HT1080 (cell line): ENCODE results near the gene RAB3C. TPM values are rescaled to one million over a fixed set of nuclear protein-coding genes. Genes with fewer than 3 reads are reported as not detected.
"Not testable (repeated sequence)": the region's sequence is repeated elsewhere in the genome, so short reads cannot be mapped to it uniquely, and the experiment has no call there.

Experiments used
- DNase-seq: peaks from one replicate; pipeline ENCODE4 v3.0.0-alpha.2; 2015; ENCODE audit warnings: low read depth
- total RNA-seq: library from RNA; depleted of rRNA; stranded (reverse); fragments of >200 nt; shearing (Covaris generic); gene quantifications from 2 replicates; pipeline ENCODE4 v1.2.3, GENCODE V29; 2014

Gene RAB3C
- total RNA-seq, 1 experiment from 2014 or later = not detected

- DNase-seq = no peak
Measured at GRCh38 chr5:58674070-58674469, 91.2 kb downstream of the RAB3C start.

DNA sequence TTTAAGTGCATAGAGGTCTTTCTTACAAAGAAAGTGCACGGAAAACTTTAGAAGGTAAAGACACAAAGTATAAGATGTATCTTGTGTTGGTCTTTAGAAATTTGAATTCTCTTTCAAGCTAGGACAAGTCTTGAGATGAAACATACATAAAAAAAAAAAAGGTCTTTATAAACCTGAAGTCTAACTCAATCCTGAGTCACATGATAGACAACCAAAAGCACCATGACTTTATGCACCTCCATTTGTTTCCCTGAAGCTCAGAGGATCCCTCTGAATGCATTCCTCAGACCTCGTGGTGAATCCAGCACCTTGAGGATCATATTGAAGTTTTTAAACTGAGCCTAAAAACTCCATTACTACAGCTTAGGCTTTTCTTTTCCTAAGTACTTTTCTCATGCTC, 91.8 kb downstream of the RAB3C start:
- no peak for DNase-seq

DNA sequence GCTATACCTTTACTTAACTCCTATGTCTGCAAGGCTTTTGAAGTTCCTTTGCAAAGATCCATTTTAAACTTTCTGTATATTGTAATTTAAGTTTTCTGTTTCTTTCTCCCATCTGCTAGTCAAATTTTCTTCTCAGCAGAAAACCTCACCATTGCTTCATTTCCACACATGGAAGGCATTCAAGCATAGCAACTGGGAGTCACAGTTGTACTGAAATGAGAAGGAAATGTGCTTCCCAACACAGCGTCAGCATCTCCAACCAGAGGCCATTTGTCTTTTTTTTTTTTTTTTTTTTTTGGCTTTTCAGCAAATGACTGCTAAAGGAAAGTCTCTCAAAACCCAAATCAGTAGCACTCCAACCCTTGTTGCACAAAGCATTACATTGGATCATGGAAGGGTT, 92.5 kb downstream of the RAB3C start:
- no peak for DNase-seq

DNA sequence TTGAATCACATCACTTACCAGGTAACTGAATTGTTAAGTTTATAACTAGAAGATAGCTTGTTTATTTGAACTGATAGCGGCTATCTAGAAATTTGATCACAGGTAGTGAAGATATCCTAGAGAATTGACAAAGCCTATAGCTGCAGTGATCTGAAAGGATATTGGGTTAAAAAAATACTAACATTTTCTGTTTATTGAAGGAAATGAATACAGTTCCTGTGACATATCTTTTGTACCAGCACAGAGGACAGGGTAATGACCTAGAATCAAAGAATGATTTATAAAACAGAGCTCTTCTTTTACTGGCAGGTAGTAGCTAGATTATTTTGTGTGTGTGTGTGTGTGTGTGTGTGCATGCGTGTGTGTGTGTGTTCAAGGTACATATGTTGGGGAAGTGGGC, 94.8 kb downstream of the RAB3C start:
- DNase-seq = no peak

- DNase-seq = peak; percentile 8
Measured at GRCh38 chr5:58680503-58680902, 97.6 kb downstream of the RAB3C start.

DNA sequence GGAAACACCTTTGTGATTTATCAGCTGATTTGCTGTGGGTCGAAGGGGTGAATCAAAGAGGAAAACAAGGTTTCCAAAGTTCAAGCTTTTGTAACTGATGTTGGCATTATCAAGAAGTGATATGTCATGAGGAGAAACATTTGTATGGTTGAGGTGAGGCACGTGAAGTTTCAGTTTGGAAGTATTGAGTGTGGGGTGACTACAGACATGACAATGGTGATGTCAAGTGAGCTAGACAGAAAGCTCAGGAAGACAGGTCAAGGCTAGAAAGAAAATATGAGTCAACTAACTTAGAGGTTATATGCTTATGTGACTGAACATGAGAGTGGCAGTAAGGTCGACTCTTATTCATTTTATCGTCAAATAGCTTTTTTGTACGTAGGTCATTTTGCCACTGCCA, 99.1 kb downstream of the RAB3C start:
- DNase-seq = no peak

DNA sequence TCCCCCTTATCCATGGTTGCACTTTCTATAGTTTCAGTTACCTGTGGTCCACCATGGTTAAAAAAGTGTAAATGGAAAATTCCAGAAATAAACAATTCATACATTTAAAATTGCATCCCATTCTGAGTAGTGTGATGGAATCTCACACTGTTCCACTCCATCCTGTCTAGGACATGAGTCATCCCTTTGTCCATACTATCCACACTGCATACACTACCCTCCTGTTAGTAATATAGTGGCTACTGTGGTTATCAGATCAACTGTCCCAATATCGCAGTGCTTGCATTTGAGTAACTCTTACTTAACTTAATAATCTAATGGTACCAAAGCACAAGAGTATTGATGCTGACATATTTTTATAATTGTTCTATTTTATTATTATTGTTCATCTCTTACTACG, 100.7 kb downstream of the RAB3C start:
- peak; percentile 50 for DNase-seq

DNA sequence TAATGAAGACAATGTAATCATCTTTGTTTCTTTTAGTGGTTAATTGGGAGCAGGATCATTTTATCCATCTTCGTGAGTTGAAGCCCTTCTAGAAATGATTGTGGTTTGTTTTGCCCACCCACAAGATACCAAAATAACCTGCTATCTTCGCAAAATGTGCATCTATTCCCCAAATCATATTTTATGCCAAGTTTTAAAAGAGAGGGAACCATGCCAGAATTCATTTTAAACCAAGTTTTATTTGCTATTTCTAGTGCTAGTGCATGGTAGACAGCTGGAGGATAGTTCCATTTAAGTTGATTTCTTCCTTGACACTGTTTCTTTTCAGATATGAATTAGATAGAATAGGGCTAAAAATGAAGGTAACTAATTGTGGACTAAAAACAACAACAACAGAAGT, 104.2 kb downstream of the RAB3C start:
- DNase-seq = no peak

- DNase-seq = no peak
Measured at GRCh38 chr5:58687595-58687994, 104.7 kb downstream of the RAB3C start.

DNA sequence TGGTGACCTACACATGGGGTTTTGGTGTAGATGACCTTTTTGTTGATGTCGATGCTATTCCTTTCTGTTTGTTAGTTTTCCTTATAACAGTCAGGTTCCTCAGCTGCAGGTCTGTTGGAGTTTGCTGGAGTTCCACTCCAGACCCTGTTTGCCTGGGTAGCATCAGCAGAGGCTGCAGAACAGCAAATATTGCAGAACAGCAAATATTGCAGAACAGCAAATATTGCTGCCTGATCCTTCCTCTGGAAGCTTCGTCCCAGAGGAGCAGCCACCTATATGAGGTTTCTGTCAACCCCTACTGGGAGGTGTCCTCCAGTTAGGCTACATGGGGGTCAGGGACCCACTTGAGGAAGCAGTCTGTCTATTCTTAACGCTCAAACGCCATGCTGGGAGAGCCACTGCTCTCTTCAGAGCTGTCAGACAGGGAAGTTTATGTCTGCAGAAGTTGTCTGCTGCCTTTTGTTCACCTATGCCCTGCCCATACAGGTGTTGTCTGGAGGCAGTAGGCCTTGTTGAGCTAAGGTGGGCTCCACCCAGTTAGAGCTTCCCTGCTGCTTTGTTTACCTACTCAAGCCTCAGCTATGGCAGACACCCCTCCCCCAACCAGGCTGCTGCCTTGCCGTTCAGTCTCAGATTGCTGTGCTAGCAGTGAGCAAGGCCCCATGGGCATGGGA, 116.3 kb downstream of the RAB3C start:
- not testable (repeated sequence) for DNase-seq

DNA sequence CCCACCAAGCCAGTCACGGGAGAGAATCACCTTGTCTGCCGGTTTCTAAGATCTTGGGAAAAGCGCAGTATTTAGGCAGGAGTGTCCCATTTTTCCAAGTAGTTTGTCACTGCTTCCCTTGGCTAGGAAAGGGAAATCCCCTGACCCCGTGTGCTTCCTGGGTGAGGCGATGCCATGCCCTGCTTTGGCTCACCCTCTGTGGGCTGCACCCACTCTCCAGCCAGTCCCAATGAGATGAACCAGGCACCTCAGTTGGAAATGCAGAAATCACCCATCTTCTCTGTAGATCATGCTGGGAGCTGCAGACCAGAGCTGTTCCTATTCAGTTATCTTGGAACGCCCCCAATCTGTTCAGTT, 116.9 kb downstream of the RAB3C start:
- DNase-seq = no peak

DNA sequence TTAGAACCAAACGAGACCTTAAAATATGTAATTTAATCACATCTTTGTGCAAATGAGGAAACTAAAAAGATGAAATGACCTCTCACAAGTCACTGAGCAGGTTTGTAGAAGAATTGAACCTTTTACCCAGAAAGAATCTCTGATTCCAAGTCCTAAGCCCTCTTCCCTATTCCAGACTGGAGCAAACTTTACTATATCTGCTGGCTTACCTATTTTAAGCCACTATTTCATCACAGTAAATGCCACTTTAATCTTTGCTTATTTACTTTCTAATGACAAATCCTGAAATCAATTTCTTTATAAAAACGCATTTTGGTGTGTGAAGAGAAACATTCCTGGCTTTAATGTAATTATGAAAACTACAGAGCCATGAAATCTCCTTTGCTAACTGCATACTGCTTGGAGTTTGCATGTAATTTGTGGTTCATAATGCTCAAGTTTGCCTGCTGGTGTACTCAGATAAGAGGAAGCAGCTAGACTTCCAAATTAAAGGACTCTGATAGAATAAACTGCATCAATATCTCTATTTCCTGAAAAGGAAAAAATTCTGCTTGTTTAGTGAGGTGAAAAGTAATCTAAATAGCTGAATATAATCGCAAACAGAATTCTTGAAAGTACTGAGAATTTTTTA, 121.2 kb downstream of the RAB3C start:
- no peak for DNase-seq

DNA sequence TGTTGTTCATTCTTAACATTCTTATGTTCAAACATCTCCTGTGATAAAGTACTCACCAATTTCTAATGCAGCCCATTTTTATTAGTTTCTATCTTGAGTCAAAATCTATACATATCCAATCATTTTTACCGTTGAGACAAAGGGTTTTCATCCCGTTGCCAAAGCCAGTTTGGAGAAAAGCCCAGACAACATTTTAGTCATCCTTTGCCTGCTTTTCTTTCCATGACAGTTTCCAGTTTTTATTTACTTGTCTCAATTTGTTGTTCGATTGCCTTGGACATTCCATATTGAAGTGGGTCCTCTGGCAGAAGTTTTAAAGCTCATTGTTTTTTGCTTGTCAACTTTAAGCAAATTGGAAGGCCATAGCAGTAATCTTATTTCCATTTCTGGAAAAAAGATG, 123.9 kb downstream of the RAB3C start:
- no peak for DNase-seq

DNA sequence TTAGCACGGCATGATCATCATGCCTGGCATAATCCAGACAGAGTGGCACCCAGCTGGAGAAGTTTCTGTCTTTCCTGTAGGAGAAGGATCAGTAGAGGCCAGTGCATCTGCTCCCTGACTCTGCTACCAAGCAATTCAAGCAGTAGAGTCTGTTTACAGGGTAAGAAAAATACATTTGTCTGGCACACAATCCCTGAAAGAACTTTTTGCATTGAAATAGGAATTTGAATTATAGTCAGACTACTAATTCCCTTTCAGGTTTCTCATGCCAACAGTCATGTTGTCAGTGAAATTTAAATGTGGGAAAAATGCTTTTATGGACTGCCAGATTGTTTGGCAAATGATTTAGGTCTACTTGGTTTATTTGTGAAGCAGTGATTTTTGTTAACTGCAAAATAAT, 125.6 kb downstream of the RAB3C start:
- no peak for DNase-seq

- not testable (repeated sequence) for DNase-seq
Measured at GRCh38 chr5:58710425-58710824, 127.5 kb downstream of the RAB3C start.

DNA sequence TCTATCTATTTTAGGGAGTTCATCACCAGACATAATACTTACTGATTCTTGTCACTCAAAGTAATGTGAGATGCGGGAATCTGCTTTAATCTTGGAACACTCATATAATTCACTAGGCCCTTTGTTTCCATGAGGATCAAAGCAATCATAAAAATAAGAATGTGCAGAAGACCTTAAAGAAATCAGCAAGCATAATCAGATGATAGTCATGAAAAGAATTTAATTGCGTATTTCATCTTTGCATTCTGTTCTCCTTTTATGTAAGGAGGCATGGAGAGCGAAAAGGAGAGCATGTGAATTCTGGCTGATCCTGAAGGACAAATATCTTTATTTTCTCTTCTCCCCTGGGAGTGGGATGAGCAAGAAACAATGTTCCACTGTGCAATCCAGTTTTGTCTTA, 128.0 kb downstream of the RAB3C start:
- DNase-seq = no peak

DNA sequence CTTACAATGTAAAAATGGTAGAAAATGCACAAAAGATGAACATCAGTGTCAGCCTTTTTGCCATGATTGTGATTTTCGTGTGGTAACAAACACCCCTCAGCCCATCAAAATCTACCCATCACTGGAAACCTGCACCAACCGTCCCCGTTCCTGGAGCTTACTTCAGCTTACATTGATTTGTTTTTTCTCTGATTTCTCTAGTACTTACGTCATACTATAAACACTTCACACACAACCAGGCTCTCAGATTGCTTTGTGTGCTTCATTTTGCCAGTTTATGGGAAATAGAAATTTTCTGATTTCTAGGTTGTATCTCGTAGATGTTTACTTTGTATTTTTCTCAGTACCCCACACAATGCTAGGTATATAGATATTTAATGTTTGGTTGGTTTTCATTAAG, 129.1 kb downstream of the RAB3C start:
- DNase-seq = no peak

DNA sequence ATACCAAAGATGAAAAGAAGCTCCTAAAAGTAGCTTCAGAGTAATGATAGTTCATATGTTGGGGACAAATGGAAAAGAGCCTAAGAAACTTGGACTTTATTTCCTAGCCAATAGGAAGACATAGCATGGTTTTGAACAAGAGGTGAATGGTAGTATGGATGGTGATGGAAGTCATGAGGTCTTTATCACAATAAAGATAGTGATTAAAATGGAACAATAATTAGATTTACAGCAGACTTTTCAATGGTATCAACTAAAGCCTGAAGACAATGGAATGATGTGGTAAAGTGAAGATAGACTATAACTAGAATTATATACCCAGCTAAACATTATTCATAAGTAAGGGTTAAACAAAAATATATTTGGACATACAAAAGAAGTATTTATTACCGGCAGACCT, 131.2 kb downstream of the RAB3C start:
- DNase-seq = no peak

DNA sequence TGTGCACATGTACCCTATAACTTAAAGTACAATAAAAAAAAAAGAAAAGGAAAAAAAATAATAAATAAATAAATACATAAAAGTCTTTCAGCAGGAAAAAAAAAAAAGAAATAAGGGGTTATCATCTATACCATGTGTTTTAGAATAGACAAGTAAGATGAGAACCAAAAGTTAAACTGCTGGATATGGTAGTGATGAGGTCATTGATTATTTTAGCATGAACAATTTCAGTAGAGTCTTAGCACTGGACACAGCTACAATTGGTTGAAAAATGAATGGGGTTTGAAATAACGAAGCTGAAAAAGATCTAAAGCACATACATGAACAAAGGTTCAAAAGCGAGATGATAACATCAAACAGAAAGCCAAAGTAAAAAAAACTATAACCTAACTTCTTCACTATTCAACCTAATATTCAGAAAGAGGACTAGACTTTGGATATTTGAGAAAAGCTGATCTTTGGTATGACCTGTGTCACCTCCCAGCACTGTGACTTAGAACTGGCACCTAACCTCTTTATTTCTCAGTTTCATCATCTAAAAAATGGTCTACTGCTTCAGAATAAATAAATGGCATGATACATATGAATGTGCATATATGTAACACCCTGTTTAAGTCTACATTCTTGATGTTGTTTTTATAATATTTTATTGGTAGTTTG, 133.3 kb downstream of the RAB3C start:
- DNase-seq = no peak

DNA sequence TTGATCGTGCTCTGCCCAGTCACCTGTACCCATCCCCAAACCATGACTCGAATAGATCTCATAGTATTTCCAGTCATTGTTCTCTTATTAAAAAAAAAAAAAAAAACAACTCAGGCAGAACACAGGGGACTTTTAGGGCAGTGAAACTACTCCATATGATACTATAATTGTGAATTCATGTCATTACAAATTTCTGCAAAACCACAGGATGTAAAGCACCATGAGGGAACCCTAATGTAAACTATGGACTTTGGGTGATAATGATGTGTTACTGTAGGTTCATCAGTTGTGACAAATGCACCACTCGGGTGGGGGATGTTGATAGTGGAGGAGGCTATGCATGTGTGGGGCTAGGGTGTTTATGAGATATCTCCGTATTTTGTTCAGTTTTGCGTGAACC, 133.8 kb downstream of the RAB3C start:
- DNase-seq = no peak

- DNase-seq = no peak
Measured at GRCh38 chr5:58717303-58718007, 134.6 kb downstream of the RAB3C start.

DNA sequence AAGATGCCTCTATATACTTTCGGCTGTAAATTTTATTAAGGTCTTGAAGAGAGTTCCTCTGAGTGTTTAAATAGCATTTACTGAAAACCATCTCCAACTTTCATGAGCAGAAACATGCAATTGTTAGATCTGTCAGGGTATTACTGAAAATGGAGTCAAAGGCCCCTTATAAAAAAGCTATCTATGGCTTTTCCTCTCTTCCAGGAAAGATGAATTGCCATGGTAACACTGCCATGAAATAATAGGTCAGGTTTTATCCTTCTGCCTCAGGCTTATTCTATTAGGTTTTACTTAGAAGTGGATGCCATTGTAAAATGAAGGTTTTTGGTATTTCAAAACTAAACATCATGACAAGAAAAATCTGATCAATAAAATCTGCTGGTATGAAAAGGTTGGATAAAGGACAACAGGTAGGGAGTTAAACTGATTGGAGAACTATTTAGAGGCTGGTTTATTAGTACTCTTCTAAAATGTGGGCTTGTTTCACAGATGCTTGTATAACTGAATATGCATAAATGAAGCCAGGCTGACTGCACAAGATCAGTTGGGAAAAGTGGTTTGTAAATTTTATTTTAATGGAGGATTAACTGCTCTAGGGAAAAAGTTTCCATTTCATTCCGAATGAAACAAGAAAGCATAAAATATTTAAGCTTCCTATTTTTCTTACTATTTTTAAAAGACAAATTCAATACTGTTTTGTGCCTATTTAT, 135.5 kb downstream of the RAB3C start:
- no peak for DNase-seq
